GM10266 (cell line): ENCODE results near the gene ZFYVE27.

Experiments
- DNase-seq: peaks from one replicate; pipeline ENCODE4 v3.0.0; 2012; ENCODE audit errors: extremely low spot score
- CTCF ChIP-seq: IDR thresholded peaks from 2 replicates; pipeline ENCODE4 v1.5.1; 2012; ENCODE audit warnings: mild to moderate bottlenecking, low read depth; ENCODE audit not compliant: control insufficient read depth, insufficient read depth; ENCODE audit errors: missing control alignments

The ZFYVE27 gene

GRCh38 chr10:97788552-97789442, 51.9 kb downstream of the ZFYVE27 start:
- TF ChIP-seq CTCF = no peak
- no peak for DNase-seq

GRCh38 chr10:97789770-97790397, 53.0 kb downstream of the ZFYVE27 start:
- no peak for TF ChIP-seq CTCF
- DNase-seq = no peak

- DNase-seq = peak; percentile 79
- peak; percentile 93 for TF ChIP-seq CTCF
These were observed 55.1 kb downstream of the ZFYVE27 start for GRCh38 chr10:97791824-97792721.

- DNase-seq = no peak
- TF ChIP-seq CTCF = no peak
These were observed 59.0 kb downstream of the ZFYVE27 start for GRCh38 chr10:97795886-97796285.

GRCh38 chr10:97796651-97797050, 59.7 kb downstream of the ZFYVE27 start:
- no peak for DNase-seq
- TF ChIP-seq CTCF = no peak

- no peak for DNase-seq
- TF ChIP-seq CTCF = no peak
These were observed 62.2 kb downstream of the ZFYVE27 start for GRCh38 chr10:97798958-97799610.
